HL-60/S4 treated with retinoic acid at 250 ng/mL for 4 days and 3 days (cell line): ENCODE measurements around the gene UEVLD.

Source experiments
- in situ Hi-C: fragments of 300-500 bp; cut with MboI; formaldehyde crosslinking; loops from 2 replicates; pipeline ENCODE4 v1.7.0; 2022; ENCODE audit warnings: low sequenced_read_pairs

The UEVLD gene

DNA sequence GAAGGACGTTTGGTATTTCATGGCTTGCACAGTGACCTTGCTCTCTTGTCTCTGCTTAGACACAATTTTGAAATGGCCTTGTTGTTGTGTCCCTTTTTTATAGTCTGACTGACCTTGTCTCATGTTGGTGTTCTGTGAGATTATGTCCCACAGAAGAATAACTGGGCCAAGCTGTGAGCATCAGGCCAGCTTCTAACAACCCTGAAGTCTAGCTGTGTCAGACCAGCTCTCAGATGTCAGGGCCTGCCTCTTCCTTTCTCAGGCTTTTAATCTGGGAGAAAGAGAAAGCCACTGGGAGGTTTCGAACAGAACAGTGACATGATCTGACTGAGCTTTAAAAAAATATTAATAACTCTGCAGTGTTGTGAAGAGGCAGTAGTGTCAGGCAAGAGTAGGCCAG lies 2.0 kb upstream of the UEVLD start:
- in situ Hi-C loops = no loop called here

DNA sequence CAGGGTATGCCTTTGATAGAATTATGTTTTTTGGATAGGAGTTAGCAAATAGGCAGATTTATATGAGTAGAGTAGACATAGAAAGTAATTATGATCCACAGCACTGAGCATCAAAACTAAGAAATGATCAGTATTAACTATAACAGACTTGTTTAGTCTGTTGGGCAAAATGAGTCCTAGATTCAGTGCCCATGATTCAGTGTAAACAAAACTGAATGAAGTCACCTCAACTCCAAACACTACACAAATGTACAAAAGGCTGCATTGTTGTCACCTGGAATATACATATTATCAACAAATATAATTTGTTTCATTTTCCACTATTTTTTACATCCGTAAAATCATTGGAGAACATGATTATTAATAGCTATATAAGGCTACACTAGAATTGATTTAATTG lies 6.7 kb downstream of the UEVLD start:
- in situ Hi-C loops = no loop called here

DNA sequence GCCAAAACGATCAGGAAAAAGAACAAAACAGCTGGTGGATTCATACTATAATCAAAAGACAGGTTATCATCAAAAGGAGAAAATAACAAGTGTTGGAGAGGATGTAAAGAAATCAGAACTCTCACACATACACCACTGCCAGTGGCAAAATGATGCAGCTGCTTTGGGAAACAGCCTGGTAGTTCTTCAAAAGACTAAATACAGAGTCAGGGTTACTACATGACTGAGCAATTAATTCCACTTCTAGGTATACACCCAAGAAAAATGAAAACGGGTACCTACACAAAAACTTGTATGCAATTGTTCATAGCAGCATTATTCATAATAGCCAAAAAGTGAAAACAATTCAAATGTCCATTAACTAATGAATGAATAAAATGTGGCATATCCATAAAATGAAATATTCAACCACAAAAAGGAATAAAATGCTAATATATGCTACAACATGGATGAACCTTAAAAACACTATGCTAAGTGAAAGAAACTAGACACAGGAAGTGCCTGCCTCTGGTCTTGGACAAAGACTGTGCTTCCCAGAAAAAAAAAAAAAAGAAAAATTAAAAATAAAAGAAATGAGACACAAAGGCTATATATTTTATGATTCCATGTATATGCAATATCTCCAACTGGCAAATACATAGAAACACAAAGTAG lies 8.3 kb downstream of the UEVLD start:
- in situ Hi-C loops = no loop called here

DNA sequence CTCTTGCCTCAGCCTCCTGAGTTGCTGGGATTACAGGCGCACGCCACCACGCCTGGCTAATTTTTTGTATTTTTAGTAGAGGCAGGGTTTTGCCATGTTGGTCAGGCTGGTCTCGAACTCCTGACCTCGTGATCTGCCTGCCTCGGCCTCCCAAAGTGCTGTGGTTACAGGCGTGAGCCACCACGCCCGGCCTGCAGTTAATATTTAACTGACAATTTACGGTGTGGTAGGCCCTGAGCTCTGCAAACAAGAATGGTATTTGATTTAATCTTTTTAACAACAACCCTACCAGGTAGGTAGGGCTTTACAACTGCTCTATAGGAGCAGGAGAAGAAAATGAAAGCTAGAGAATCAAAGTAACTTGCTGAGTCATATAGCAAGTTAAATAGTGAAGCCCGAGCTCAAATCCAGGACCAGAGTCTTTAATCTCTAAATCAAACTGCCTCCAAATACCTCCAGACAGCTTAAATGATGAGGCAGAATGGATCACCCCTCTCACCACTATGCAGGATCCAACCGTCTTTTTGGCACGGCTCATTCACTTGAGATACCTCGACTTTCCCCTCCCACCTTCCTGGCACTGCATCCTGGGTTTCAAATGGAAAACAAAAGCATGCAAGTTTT lies 9.4 kb downstream of the UEVLD start:
- in situ Hi-C loops = no loop called here

DNA sequence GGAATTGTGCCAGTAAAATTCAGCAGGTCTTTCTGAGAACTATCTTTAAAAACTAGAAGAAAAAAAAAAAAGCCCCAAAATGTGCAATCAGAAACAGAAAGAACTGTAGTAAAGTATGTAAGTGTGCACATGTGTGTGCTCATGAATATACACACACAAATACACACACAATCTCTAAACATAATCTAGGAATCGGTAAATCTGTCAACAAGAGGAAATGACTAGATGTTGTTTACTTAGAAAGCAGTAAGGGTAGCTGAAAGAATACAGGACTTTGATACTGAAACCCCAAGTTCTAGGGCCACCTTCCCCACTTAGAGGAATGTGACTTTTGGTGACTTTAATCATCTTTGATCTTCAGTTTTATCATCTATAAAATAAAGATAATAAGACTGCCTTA lies 13.2 kb downstream of the UEVLD start:
- in situ Hi-C loops = no loop called here

DNA sequence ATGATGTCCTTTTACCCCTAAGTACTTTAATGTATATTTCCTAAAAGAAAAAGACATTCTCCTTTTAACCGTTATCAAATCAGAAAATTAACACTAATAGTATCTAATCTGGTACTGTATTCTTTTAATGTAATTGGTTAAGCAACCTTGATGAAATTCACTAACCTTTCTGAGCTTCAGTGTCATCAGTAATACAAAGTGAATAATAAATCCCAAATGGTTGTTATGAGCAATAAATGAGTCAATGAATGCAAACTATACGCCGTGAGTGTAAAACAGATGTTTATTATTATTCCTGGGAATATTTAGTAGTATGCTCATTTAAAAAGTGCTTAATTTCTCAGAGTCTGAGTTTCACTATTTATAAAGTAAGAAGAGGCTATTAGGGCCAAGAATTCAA lies 21.5 kb downstream of the UEVLD start:
- in situ Hi-C loops = no loop called here

DNA sequence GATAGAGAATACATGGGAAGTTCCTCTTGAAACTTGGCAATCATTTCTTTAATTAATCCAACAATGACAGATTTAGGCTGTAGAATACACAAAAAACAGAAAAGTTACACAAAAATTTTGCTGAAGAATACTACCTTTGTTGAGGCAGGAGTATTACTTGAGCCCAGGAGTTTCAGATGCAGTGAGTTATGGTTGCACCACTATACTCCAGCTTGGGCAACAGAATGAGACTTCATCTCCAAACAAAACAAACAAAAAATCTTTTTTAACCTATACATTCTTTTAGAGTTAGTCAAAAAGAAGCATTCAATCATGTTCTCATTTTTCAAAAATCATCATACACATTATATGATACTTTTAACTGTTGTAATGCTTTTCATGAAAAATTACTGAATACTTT lies 22.1 kb downstream of the UEVLD start:
- in situ Hi-C loops = no loop called here

DNA sequence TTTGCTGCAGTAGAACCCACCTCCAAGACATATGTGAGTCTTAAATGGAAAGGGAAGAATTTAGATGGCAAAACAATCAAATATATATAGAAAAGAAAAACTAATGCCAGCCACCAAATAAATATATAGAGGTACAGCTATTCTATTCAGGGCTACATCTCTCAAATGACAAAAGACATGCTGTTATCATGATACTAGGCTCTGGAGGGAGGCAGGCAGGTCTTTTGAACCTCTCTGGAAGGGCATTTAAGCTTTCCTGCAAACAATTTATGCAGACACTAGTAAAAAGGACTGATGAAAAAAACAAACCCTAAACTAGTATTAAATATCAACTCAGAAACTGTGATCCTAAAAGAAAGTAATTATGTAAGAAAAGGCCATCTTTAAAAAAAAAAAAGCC lies 24.4 kb downstream of the UEVLD start:
- in situ Hi-C loops = no loop called here

DNA sequence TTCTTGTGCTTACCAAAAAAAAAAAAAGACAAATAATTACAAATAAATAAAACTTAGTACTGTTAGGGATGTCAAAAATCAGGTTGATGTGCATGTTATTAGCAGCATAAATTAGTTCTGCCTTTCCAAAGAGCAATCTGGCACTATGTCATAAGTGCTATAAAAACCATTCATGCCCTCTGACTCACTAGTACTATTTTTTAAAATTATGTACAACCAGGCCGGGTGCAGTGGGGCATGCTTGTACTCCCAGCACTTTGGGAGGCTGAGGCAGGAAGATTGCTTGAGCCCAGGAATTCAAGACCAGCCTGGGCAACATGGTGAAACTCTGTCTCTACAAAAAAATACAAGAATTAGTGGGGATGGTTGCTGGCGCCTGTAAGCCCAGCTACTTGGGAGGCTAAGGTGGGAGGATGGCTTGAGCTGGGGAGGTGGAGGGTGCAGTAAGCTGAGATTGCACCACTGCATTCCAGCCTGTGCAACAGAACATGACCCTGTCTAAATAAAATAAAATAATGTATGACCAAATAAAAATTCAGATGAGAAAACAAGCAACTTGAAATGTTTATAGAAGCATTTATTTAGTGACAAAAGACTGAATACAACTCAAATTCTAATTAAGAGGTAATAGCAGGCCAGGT lies 25.3 kb downstream of the UEVLD start:
- in situ Hi-C loops = no loop called here

DNA sequence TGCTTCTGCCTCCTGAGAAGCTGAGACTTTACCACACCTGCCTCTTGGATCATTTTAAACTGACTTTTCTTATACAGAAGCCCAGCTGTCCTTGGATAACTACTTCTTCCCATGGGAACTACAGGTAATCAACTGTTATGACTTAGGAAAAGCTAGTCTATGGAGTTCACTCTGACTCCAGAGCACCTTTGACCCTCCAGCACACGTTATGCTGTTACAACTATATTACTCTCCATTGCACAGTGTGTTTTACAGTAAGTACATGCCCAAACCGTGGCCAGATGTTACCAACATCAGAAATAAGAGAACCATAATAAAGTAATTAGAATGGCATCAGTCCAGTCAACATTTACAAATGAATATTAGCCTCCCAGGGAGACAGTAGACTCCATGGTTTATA lies 40.5 kb downstream of the UEVLD start:
- in situ Hi-C loops = no loop called here

- in situ Hi-C loops = no loop called here
These were observed 48.1 kb downstream of the UEVLD start for GRCh38 chr11:18540207-18541009.

- in situ Hi-C loops = no loop called here
These were observed 52.3 kb downstream of the UEVLD start for GRCh38 chr11:18536209-18536608.

GRCh38 chr11:18534245-18534644 lies 54.3 kb downstream of the UEVLD start:
- in situ Hi-C loops = no loop called here

GRCh38 chr11:18533365-18533764 lies 55.2 kb downstream of the UEVLD start:
- in situ Hi-C loops = no loop called here

DNA sequence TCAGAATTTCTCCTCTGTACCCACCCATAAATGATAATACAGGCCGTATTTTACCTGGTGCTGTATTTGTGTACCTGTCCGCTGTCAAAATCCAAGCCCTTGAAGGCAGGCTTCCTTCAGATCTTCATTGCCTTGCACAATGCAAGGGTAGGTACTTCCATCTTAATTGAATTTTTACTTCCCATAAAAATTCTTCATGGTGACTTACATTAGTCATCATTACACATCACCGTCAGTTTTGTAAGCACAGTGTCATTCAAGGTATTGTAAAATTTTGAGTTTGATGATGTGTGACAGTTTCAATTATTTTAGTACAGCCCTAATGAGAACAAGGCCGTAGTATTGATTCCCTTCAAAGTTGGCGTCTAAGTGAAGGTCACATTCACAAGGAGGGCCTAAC lies 61.0 kb downstream of the UEVLD start:
- in situ Hi-C loops = no loop called here

DNA sequence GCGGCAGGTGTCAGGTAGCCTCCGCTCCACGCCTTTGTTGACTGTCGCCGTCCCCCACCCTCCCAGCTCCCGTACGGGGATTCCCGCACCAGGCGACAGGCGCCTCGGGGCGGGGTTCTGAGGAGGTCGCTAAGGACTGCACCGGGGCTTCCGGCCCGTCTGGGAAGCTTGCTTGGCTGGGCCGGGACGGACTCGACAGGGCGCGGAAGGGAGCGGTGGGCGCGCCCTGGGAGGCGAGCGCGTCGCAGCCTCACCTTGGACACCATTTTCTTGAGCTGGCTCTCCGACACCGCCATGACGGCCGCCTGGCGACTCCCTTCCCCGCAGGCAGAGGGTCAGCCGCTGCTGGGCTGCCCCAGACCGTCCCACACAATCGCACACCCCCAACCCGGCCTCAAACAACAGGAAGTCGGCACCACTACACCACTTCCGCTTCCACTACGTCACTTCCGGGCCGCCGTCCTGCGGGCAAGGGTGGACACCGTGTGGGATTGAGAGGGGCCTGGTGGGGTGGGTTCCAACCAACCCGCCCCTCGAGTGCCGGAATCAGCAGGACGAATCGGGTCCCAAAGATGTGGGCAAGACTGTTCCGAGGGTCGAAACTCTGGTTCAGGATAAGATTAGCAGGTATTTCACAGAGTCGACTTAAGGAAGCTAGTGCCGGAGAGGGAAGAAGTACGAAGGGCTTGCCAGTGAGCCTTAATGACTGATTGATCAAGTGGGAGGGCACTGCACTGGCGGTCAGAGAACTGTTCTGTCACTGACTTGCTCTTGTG lies 61.8 kb downstream of the UEVLD start, which contains the start of gene TSG101:
Gene TSG101 (minus strand): TSS at position 422 of the 776 bp plus-strand sequence. CDS start 126 bp downstream, at position 296.
- in situ Hi-C loops = no loop called here

DNA sequence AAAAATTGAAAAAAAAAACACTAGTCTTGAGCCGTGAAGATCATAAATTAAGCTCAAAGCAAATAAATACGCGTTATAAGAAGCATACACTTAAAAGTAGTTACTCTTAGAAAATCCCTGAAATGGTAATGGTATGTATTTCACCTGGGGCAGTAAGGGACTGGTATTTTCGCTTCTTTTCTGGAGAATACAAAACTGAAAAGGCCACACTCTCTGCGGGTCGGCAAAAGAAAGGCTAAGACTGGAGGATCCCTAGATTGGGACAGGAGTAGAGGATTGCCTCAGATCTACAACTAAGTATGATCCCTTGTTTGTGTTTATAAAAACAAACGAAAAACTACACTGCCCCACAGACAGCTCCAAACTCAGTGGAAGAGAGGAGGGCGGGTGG lies 62.4 kb downstream of the UEVLD start:
- in situ Hi-C loops = no loop called here

DNA sequence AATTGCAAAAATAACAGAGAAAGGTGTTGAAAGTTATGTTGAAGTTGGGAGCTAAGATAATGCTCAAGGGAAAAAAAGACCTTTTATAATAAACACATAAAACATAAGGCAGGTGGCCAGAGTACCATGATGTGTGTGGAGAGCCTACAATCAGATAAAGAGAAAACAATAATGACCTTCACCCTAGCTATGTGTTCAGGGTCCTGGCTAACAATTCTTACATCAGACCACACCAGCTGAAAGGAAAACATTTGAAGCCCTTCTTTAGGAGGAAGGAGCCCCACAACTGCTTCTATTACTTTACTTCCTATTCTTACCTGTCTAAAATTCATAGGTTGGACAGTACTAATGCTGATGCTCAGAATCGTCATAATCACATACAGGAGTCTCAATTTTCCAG lies 64.3 kb downstream of the UEVLD start:
- in situ Hi-C loops = no loop called here

DNA sequence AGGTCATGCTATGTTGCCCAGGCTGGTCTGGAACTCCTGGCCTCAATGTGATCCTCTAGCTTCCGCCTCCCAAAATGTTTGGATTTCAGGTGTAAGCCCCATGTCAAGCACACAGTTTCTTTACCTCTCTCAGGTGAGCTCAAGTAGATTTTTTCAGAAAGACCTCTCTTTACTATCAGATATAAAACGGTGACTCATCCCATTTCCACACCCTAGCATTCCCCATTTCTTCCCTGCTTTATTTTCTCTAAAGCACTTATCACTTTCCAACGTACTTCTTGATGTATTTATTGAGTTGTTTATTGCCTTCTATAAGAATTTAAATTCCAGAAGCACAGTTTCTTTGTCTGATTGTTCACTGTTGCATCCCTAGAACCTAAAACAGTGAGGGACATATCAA lies 65.5 kb downstream of the UEVLD start:
- in situ Hi-C loops = no loop called here

- in situ Hi-C loops = no loop called here
These were observed 66.1 kb downstream of the UEVLD start for GRCh38 chr11:18522388-18522787.

- in situ Hi-C loops = no loop called here
These were observed 67.4 kb downstream of the UEVLD start for GRCh38 chr11:18521122-18521521.
